ENCODE results near the gene CD44. TPM values are rescaled to one million over a fixed set of nuclear protein-coding genes. Genes with fewer than 3 reads are reported as not detected.

The CD44 gene
- total RNA-seq, 1 donor from 2014 or later, result 19.6 TPM

DNA sequence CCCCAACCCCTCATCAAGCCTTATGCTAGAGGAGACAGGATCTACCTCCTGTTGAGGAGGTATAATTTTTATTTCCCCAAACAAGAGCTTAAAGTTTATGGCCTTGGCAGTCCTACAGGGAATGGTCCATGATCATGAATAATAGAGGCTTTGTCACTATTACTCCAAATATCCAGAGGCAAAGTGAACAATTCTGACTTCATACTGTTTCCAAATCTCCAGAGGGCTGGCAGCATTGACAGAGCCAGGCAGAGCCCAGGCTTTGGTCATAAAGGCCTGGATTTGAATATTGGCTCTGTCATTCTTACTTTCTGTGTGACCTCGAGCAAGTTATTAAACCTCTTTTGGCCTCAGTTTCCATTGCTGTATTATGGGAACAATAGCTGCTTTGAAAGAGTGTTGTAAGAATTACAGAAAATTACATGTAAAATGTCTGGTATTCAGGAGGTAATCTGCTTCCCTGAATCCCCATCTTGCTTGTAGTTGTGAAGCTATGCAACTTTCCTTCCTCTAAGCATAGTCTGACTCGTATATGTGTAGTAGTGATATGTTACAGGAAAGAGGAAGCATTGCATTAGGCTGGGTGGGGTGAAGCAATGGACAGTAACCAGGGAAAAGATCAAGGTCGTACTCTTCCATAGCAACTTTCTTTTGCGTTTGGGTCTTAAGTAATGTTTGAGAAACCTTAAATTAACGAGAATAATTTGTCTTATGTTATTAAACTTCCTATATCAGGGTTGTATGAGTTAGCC lies 88.8 kb downstream of the CD44 start:
- intact Hi-C loops (cut with micrococcal nuclease), result no loop called here
- no peak for DNase-seq
- ATAC-seq, result peak; percentile 63

DNA sequence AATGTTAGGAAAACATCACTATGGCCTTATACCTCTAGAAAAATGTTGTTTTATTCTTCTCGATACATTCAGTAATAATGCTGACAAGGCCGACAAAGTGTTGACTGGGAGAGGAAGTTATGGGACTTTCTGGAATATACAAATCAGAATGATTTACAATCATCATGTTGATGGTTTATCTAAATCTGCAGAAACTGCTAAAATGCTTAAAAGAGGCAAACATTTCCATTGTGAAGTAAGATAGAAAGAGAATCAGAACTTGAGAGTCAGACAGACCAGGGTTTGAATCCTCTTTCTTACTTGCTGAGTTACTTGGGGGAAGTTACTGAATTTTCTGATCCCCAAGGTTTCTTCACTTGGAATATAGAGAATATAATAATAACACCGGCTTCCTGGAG lies 89.4 kb downstream of the CD44 start:
- intact Hi-C loops (cut with micrococcal nuclease), result no loop called here
- DNase-seq, result no peak
- no peak for ATAC-seq

DNA sequence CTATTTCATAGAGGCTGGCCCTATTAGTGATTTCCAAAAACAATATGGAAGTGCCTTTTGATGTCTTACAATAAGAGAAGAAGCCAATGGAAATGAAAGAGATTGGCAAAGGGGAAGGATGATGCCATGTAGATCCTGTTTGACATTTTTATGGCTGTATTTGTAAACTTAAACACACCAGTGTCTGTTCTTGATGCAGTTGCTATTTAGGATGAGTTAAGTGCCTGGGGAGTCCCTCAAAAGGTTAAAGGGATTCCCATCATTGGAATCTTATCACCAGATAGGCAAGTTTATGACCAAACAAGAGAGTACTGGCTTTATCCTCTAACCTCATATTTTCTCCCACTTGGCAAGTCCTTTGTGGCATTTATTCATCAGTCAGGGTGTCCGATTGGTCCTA lies 91.4 kb downstream of the CD44 start:
- DNase-seq, result no peak
- intact Hi-C loops (cut with micrococcal nuclease), result loop anchor here (10.0 kb wide), 1 partner anchor 236 kb away; no protein-coding TSS in a partner anchor
- no peak for ATAC-seq

DNA sequence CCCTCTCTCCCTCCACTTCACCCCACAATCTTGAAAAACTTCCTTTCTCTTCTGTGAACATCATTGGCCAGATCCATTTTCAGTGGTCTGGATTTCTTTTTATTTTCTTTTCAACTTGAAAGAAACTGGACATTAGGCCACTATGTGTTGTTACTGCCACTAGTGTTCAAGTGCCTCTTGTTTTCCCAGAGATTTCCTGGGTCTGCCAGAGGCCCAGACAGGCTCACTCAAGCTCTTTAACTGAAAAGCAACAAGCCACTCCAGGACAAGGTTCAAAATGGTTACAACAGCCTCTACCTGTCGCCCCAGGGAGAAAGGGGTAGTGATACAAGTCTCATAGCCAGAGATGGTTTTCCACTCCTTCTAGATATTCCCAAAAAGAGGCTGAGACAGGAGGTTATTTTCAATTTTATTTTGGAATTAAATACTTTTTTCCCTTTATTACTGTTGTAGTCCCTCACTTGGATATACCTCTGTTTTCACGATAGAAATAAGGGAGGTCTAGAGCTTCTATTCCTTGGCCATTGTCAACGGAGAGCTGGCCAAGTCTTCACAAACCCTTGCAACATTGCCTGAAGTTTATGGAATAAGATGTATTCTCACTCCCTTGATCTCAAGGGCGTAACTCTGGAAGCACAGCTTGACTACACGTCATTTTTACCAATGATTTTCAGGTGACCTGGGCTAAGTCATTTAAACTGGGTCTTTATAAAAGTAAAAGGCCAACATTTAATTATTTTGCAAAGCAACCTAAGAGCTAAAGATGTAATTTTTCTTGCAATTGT lies 92.3 kb downstream of the CD44 start:
- ATAC-seq, result no peak
- DNase-seq, result no peak
- intact Hi-C loops (cut with micrococcal nuclease), result loop anchor here (10.0 kb wide), 1 partner anchor 236 kb away; no protein-coding TSS in a partner anchor

DNA sequence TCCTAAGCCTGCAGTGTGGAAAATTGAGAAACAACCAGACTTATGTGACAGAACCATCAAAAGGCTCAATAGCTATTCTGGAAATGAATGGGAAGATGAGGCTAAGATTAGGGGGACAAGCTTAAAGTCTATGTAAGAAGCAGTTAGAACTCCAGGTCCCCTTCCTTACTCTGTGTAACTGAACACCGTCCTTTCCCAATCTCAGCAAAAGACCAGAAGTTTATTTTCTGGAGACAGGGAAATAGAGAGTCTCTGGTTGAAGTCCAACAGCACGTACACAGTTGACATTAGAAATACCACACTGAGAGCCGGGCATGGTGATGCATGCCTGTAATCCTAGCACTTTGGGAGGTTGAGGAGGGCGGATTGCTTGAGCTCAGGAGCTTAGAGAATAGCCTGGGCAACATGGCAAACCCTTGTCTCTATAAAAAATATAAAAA lies 93.9 kb downstream of the CD44 start:
- DNase-seq (no peak), ATAC-seq (no peak)
- intact Hi-C loops (cut with micrococcal nuclease), result loop anchor here (10.0 kb wide), 1 partner anchor 238 kb away; no protein-coding TSS in a partner anchor

DNA sequence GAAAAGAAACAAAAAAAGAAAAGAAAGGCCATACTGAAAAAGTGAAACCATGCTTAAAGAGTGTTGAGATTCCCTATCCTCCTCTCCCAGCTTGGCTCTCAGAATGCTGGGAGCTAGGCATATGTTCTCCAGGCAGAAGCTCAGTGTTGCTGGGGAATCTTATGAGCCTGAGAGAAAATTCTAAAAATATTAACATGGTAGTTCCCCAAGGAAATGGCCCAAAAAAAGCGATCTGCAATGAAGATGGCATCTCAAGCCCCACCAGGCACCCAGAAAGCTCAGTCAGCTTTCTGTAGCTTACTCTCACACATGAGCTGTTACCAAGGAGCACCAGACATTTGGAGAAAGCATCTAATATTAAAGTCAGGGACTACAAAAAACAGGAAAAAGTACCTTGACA lies 94.5 kb downstream of the CD44 start:
- DNase-seq (no peak), ATAC-seq (no peak)
- intact Hi-C loops (cut with micrococcal nuclease), result loop anchor here (10.0 kb wide), 1 partner anchor 239 kb away; no protein-coding TSS in a partner anchor

DNA sequence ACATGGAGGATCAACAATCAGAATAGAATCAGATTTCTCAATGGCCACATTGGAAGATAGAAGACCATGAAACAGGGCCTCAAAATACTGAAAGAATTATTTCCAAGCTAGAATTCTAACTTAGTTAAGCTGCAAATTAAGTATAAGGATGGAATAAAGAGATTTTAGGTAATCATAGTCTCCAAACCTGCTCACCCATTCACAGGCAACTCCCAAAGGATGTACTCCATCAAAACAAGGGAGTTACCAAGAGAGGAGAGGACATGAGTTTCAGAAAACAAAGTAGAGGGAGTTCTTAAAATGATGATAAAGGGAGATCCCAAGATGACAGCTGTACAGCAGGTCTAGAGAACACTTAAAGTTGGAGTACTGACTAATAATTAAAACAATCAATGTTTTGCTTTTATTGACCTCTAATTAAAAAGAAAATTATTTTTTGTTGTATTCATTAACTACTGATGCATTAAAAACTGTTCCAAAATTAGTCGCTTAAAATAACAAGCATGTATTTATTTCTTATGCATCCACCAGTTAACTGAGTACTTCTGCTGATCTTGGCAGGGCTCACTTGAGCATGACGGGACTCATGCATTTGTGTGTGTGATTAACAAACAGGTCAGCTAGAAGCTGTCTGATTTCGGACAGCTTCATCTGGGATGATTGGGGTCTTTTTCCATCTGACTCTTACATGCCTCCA lies 95.6 kb downstream of the CD44 start:
- intact Hi-C loops (cut with micrococcal nuclease), result loop anchor here (5.0 to 10.0 kb wide), 2 partner anchors 240 to 307 kb away; no protein-coding TSS in a partner anchor

DNA sequence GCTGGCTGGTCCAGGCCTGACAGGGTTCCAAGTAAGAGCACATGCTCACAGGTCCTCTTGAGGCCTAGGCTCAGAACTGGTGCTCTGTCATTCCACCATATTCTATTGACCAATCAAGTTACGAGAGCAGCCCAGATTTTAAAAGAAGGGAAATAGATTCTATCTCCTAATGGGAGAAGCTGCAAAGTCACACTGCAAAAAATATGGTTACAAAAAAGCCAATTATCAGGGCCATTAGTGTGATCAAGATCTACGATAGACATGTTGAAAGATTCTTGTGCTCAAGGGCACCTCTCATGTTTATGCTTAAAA lies 96.1 kb downstream of the CD44 start:
- ATAC-seq (no peak), DNase-seq (no peak)
- intact Hi-C loops (cut with micrococcal nuclease), result loop anchor here (5.0 to 10.0 kb wide), 2 partner anchors 240 to 308 kb away; no protein-coding TSS in a partner anchor

More for the DNA sequence above, 95.6 kb downstream of the CD44 start:
- no peak for DNase-seq
- ATAC-seq, result no peak

DNA sequence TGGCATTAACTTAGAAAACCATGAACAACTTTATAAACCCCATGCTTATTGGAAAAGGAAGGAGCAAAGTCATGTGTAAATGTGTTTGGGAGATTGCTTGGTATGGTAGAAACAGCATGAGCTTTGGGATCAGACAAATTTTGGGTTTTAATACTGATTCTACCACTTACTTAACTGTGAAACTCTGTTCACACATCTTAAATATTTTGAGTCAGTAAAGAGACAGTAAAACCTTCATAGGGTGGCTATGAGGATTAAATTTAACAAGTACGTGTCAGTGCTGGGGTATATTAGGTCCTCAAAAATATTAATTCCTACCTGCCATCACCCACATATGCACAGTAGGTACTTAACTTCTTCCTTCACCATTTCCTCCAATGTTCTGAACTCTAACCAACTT lies 96.5 kb downstream of the CD44 start:
- ATAC-seq, result no peak
- DNase-seq, result no peak
- intact Hi-C loops (cut with micrococcal nuclease), result loop anchor here (5.0 to 10.0 kb wide), 2 partner anchors 241 to 308 kb away; no protein-coding TSS in a partner anchor

DNA sequence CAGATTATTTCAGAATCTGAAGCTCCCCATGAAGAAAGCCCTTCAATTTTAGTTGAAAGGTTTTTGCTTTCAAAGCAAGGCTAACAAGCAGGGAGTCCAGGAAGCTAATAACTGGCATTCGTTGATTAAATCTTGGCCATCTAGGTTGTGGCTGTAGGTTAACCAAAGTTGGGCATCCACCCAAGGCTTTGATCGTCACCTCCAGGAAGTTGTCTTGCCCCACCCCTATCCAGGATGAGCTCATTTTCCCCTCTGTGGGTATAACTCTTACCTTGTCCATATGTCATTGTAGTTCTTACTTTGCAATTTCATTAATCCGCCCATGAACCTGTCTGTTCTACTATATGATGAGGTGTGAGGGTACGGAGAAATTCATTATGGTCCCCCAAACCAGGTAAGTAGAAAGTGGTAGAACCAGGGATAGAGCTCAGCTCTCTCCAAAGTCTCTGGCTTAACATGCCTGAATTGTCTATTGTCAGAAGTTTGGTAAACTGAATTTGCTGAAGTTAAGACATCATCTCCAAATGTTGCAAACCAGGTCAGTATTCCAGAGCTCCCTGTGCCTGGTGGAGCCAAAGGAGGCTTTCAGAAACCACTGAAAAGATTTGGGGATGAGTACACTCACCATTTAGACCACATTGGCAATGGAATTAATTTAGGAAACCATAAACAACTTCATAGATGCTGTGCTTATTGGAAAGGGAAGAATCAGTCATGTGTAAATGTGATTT lies 97.1 kb downstream of the CD44 start:
- intact Hi-C loops (cut with micrococcal nuclease), result loop anchor here (5.0 to 10.0 kb wide), 2 partner anchors 241 to 309 kb away; no protein-coding TSS in a partner anchor
- DNase-seq (no peak), ATAC-seq (no peak)

DNA sequence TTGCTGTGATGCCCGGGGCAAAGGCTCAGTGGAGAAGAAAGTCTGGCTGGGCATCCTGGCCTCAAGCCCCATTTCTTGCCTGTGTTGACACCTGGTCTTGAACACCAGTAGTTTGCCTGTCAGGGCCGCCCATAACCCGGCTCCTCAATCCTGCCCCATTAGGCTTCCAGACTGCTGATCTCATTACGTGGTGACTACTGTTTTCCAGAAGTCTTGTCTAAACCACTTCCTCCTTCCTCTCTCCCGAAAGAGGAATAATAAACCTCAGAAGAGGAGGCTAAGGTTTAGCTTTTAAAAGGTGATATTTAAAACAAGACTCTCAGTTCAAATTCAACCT lies 97.7 kb downstream of the CD44 start:
- DNase-seq (peak; percentile 32), ATAC-seq (peak; percentile 45)
- intact Hi-C loops (cut with micrococcal nuclease), result loop anchor here (5.0 to 10.0 kb wide), 2 partner anchors 242 to 309 kb away; no protein-coding TSS in a partner anchor

DNA sequence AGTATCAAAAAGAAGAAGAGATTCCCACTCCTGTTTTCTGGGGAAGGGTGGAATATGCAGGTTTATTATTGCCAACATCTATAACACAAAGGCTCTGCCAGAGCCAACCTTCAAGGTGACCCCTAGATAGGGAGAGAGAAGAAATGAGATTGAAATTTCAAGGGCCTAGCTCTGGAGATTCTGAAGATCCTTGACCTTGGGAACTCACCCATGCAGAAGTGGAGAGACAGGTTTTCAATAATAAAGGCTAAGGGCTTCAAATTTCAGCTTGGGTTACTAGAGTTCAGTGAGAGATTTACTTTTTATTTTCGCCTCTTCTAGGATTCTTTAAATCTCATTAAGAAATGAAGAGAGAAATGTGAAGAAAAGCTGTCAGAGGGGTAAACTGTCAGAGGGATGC lies 98.4 kb downstream of the CD44 start:
- no peak for ATAC-seq

DNA sequence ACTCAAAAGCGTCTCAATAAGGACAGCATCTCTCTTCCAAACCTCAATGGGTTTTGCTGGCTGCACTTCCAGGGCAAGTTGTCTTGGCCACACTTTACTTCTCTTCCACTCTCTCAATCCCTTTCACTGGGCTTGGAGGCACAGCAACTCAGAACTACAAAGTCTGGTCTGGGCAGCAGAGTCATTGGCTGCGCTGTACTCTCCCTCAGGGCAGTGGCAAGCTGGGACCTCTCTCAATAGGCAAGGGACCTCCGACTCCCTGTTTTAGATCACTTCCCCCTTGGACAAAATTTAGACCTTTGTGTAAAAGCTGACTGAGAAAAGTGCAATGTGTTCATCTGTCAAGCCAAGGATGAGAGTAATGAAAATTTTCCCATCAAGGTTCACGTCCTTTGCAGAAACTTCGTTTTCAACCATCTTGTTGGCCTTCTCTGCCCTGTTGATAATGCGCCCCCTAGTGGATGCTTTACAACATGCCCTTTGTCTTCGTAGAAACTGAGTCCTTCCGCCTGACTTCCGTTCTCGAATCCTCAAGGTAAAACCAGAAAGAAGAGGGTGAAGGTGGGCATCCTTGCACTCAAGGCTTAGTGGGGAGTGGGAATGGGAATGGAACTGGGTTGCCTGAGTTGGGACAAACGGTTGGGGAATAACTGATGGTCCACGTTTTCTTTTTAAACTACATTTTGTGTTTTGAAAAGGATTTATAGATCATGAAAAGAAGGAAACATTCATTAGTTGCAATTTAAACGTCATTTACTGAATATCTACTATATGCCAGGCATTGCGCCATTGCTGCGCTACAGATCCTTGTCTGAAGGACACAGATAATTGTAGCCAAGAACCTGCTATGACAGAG lies 99.1 kb downstream of the CD44 start:
- intact Hi-C loops (cut with micrococcal nuclease), result loop anchor here (5.0 to 10.0 kb wide), 2 partner anchors 243 to 311 kb away; no protein-coding TSS in a partner anchor
- ATAC-seq, result peak; percentile 56
- DNase-seq, result no peak

More for the DNA sequence above, 98.4 kb downstream of the CD44 start:
- intact Hi-C loops (cut with micrococcal nuclease), result loop anchor here (5.0 to 10.0 kb wide), 2 partner anchors 243 to 310 kb away; no protein-coding TSS in a partner anchor
- no peak for DNase-seq

DNA sequence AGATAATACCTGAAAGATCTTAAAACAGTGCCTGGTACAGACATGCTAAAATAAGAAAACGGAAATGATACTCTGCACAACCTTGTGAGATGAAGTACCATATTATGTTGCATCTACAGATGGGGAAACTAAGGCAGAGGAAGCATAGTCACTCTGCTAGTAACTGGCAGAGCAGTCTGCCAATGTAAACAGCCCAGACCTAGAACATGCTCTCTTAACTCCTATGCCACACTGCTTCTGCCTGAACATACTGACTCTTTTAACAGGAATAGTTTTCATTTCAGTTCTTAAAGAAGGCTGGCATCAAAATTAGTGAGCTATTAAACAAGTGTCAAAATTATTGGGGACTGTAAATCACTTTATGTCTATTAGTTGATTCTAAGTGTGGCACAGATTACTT lies 99.9 kb downstream of the CD44 start:
- no peak for ATAC-seq
- intact Hi-C loops (cut with micrococcal nuclease), result loop anchor here (5.0 to 10.0 kb wide), 2 partner anchors 244 to 312 kb away; no protein-coding TSS in a partner anchor

DNA sequence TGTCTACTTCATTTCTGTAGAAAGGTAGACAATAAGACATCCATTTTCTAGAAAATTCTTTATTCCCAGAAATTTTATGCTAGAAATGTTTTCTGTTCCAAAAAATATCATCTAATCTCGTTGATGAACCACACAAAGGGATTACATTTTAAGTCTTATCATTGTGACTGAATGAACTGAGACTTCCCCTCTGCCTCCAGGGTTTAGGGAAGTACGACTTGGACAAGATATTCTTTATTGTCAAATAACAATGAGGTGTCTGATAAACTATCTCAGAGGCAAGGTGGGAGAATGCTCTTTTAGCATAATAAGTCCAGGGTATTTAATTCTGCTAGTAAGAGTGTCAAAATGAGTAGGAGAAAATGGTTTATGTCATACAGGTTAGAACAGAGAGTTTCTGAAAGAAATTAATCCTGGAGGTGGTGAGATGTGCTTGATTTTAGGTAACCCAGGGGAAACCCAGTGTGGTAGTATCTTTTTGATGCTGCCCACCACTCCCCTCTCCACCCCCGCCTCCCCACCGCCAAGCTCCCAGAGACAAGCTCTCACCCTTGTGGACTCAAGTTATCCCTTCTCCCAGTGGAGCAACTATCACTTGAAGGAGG lies 100.6 kb downstream of the CD44 start:
- DNase-seq (no peak), ATAC-seq (no peak)
- intact Hi-C loops (cut with micrococcal nuclease), result loop anchor here (5.0 to 10.0 kb wide), 2 partner anchors 245 to 312 kb away; no protein-coding TSS in a partner anchor

More for the DNA sequence above, 99.9 kb downstream of the CD44 start:
- DNase-seq, result no peak

DNA sequence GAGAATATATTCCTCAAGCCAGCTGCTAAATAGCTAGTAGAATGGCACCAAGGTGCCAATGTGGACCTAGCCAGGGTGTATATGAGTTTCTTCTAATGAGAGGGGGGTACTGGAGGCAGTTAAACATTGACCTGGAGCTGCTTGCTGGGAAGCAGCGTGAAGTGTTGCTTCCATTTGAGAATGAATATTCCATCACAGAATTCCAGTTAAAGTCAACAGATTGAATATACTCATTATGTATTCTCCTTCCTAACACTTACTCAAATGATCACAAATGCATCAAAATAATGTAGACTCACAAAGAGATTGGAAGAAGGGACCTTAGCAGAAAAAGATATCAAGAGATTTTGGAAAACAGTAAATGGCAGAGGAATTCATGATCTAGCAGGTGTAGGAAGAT lies 102.1 kb downstream of the CD44 start:
- intact Hi-C loops (cut with micrococcal nuclease), result no loop called here
- ATAC-seq, result no peak
- DNase-seq, result no peak

DNA sequence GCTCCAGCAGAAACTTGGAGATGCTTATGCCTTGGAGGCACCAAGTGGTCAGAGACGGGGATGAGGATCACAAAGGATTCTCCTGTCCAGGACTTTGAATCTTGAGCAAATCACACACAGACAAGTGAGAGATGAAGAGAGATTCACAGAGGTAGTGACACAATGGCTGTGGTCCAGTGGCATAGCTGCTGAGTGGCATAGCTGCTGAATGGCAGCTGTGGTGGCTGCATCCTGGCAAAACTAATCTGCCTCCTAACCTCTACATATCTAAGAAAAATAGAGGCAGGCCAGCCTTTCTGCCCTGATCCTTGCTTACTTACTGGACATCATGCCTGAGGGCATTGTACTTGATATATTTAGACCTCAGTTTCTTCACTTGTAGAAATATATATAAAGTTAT lies 102.6 kb downstream of the CD44 start:
- no peak for ATAC-seq

More for the DNA sequence above, 102.6 kb downstream of the CD44 start:
- intact Hi-C loops (cut with micrococcal nuclease), result no loop called here
- DNase-seq, result no peak
